HepG2 (cell line): ENCODE data around the gene KCND3. TPM values are rescaled to one million over a fixed set of nuclear protein-coding genes. Genes with fewer than 3 reads are reported as not detected.

Experiments
- ATAC-seq: fragments of 200-7000 bp; cut with Tn5 transposase; 3 replicates; pipeline ENCODE4 v1.9.1; 2020; ENCODE audit warnings: mild to moderate bottlenecking, moderate library complexity
- BruUV-seq: library from RNA; stranded (reverse); fragments of 400-500 nt; replicated peaks from 2 replicates; lab custom pipeline; 2021; lab: Mats Ljungman, UMichigan
- CTCF ChIA-PET: fragments of 300-600 bp; formaldehyde crosslinking; extraction: SDS; loops from one replicate; lab custom pipeline; 2021; ENCODE audit warnings: low total read pairs, inconsistent platforms, low intra/inter-chr PET ratio; lab: Yijun Ruan, JAX
- POLR2A ChIA-PET: fragments of 350-600 bp; sonication (Branson Sonifier 250); formaldehyde crosslinking; loops from one replicate; lab custom pipeline; 2020; ENCODE audit warnings: antibody characterized with exemption, inconsistent platforms; lab: Yijun Ruan, JAX
- DNase-seq: peaks from one replicate; pipeline ENCODE4 v3.0.0-alpha.2; 2015; ENCODE audit warnings: low spot score
- FAIRE-seq: peaks from 3 replicates; lab custom pipeline; 2011; peaks lifted over from hg19 to GRCh38; lab: Jason Lieb, UNC
- H2AFZ ChIP-seq: one replicate; pipeline ENCODE4 v1.6.1; 2011; ENCODE audit warnings: low read length, inconsistent platforms
- H3K27ac ChIP-seq: fragments of 300-600 bp; 3 replicates; pipeline ENCODE4 v1.8.0; 2011; ENCODE audit warnings: mixed run types, mild to moderate bottlenecking, mixed read lengths, low read length, inconsistent platforms; ENCODE audit not compliant: insufficient read depth; ENCODE audit errors: extremely low read length
- H3K27me3 ChIP-seq, 2 experiments: fragments of 200-600 bp in 1 of 2; 2 replicates in 1 of 2; 3 replicates in 1 of 2; pipeline versions ENCODE4 v1.6.0 to v1.8.0; 2011; ENCODE audit warnings: low read length in 2 of 2, mild to moderate bottlenecking in 2 of 2, moderate library complexity in 2 of 2, inconsistent platforms in 1 of 2; ENCODE audit not compliant: insufficient read depth in 2 of 2, control insufficient read depth in 1 of 2
- H3K36me3 ChIP-seq, 2 experiments: fragments of 200-600 bp in 1 of 2; replicated peaks in 1 of 2; 2 replicates in 1 of 2; 3 replicates in 1 of 2; pipeline versions ENCODE4 v1.5.1 to v1.8.0; 2011; ENCODE audit warnings: low read length in 2 of 2, inconsistent platforms in 1 of 2; ENCODE audit not compliant: insufficient read depth in 2 of 2, control insufficient read depth in 1 of 2
- H3K4me1 ChIP-seq: 2 replicates; pipeline ENCODE4 v1.5.1; 2012; ENCODE audit warnings: low read length, inconsistent platforms; ENCODE audit not compliant: insufficient read depth
- H3K4me2 ChIP-seq: 2 replicates; pipeline ENCODE4 v1.6.0; 2011; ENCODE audit warnings: low read depth, low read length, inconsistent platforms
- H3K4me3 ChIP-seq, 3 experiments: fragments of 200-600 bp in 1 of 3; sonication (generic), shearing (Covaris generic) in 1 of 3; replicated peaks in 1 of 3; 2 replicates each; pipeline ENCODE4 v1.5.1; 2011 to 2016; ENCODE audit warnings: low read length in 3 of 3, inconsistent platforms in 2 of 3, low read depth in 2 of 3, mild to moderate bottlenecking in 2 of 3, control low read depth in 1 of 3, mixed read lengths in 1 of 3; ENCODE audit not compliant: insufficient read depth in 1 of 3
- H3K79me2 ChIP-seq: one replicate; pipeline ENCODE4 v1.6.1; 2011; ENCODE audit warnings: low read length, inconsistent platforms; ENCODE audit not compliant: insufficient read depth
- H3K9ac ChIP-seq: 2 replicates; pipeline ENCODE4 v1.6.0; 2011; ENCODE audit warnings: mild to moderate bottlenecking, low read depth, low read length, inconsistent platforms; ENCODE audit not compliant: insufficient read depth
- H3K9me3 ChIP-seq: 2 replicates; pipeline ENCODE4 v1.5.1; 2012; ENCODE audit warnings: mild to moderate bottlenecking, low read length
- H4K20me1 ChIP-seq: 2 replicates; pipeline ENCODE4 v1.6.0; 2011; ENCODE audit warnings: inconsistent platforms, mild to moderate bottlenecking, low read length, moderate library complexity; ENCODE audit not compliant: insufficient read depth
- MBD4 ChIP-seq: IDR thresholded peaks from 2 replicates; pipeline ENCODE4 v1.6.1; 2012; ENCODE audit warnings: low read length, inconsistent platforms, borderline replicate concordance
- PTBP1 ChIP-seq: fragments of 200-400 bp; formaldehyde crosslinking; IDR thresholded peaks from 2 replicates; pipeline ENCODE4 v1.6.1; 2018; ENCODE audit warnings: low read length, low read depth; ENCODE audit not compliant: poor library complexity, severe bottlenecking
- RFX5 ChIP-seq: IDR thresholded peaks from 2 replicates; pipeline ENCODE4 v1.6.1; 2011; ENCODE audit warnings: low read depth, low read length, improper control_type of control experiment
- SIX1 ChIP-seq: sonication (generic); formaldehyde crosslinking; IDR thresholded peaks from 2 replicates; pipeline ENCODE4 v1.4.0; 2020; ENCODE audit warnings: missing genetic modification reagents, borderline replicate concordance
- TFDP2 ChIP-seq: sonication (generic); formaldehyde crosslinking; IDR thresholded peaks from 2 replicates; pipeline ENCODE4 v1.4.0; 2020; ENCODE audit warnings: missing genetic modification reagents
- THRA ChIP-seq: sonication (generic); formaldehyde crosslinking; IDR thresholded peaks from 2 replicates; pipeline ENCODE4 v1.4.0; 2020; ENCODE audit warnings: missing genetic modification reagents, borderline replicate concordance
- WGBS: methylation state at CpG from one replicate; pipeline ENCODE4 v1.1.6; 2017; ENCODE audit warnings: low lambda C conversion rate; 5-methylcytosine and 5-hydroxymethylcytosine counted together
- in situ Hi-C: cut with HindIII; loops from 2 replicates; pipeline ENCODE4 v1.10.0; 2017; ENCODE audit warnings: low pct_unique_long_range_greater_than_20kb; ENCODE audit not compliant: extremely low pct_ligation_motif_present
- intact Hi-C: fragments of 100-400 bp; cut with micrococcal nuclease; formaldehyde crosslinking; loops from one replicate; pipeline ENCODE4 v1.10.0; 2022; ENCODE audit not compliant: unreplicated experiment
- polyA plus RNA-seq, 8 experiments: library from polyadenylated mRNA; depleted of rRNA in 3 of 8; stranded (reverse) in 7 of 8; unstranded in 1 of 8; fragments of >200 nt; fragmentation: Illumina TruSeq in 4 of 8; extraction: Trizol in 4 of 8; gene quantifications; 2 replicates each; pipeline versions ENCODE4 v1.2.1 to v1.2.3, GENCODE V29; 2011 to 2016; ENCODE audit warnings: low read depth in 4 of 8, missing spikeins in 1 of 8, mixed read lengths in 1 of 8; ENCODE audit not compliant: insufficient read depth in 1 of 8
- total RNA-seq, 5 experiments: library from RNA; depleted of rRNA; stranded (reverse); fragments of >200 nt; fragmentation: Illumina TruSeq; extraction: Trizol; gene quantifications; 2 replicates each; pipeline ENCODE4 v1.2.3, GENCODE V29; 2016; ENCODE audit warnings: low read depth in 1 of 5

KCND3 gene
- total and polyA plus RNA-seq, 2 of the 13 experiments (the other 11 are each of a cell fraction or from before 2014, with no cell fraction given) = 0.04 TPM; not detected in 1

GRCh38 chr1:111776861-111777260 lies 212.6 kb downstream of the KCND3 start (continued):
- no peak for TF ChIP-seq RFX5
- no peak for TF ChIP-seq SIX1 (CRISPR knock-in tag)
- TF ChIP-seq PTBP1 = no peak
- TF ChIP-seq TFDP2 (CRISPR knock-in tag) = no peak
- no peak for TF ChIP-seq MBD4

GRCh38 chr1:111776391-111776790 lies 213.1 kb downstream of the KCND3 start:
- Histone ChIP-seq H4K20me1 (no peaks in the 10 kb centered on the region), H3K4me1 (peaks cover 11% of the 10 kb centered on the region; the same call in 1 of the 2 replicates), H3K27ac (no peak overlapping the region), H3K79me2 (no peaks in the 10 kb centered on the region), H3K4me3 (no peak overlapping the region), H3K9me3 (no peaks in the 10 kb centered on the region), H2AFZ (no peak overlapping the region), H3K4me2 (no peak overlapping the region), H3K36me3 (no peaks in the 10 kb centered on the region), H3K9ac (no peak overlapping the region), H3K27me3 (no peaks in the 10 kb centered on the region; a peak in 1 of 5 replicates)
- no TSS peak for BruUV-seq
- in situ Hi-C loops = no loop called here
- WGBS = 26% methylated on average over 2 of the region's 2 CpGs
- TF ChIP-seq THRA (CRISPR knock-in tag) = no peak
- ATAC-seq (no peak), DNase-seq (no peak), FAIRE-seq (no peak)
- intact Hi-C loops = no loop called here
- POLR2A ChIA-PET = no interaction called here
- CTCF ChIA-PET = no interaction called here
